Activated T-helper 1 cell treated with Interleukin-2 at 50 U/mL for 16 hours (primary cell): ENCODE measurements around the gene GGTLC2.
"Not testable (repeated sequence)": the region's sequence is repeated elsewhere in the genome, so short reads cannot be mapped to it uniquely, and the experiment has no call there.

Source experiments
- DNase-seq: peaks from one replicate; pipeline ENCODE4 v3.0.0-alpha.2; 2020; ENCODE audit warnings: low read depth

The GGTLC2 gene

DNA sequence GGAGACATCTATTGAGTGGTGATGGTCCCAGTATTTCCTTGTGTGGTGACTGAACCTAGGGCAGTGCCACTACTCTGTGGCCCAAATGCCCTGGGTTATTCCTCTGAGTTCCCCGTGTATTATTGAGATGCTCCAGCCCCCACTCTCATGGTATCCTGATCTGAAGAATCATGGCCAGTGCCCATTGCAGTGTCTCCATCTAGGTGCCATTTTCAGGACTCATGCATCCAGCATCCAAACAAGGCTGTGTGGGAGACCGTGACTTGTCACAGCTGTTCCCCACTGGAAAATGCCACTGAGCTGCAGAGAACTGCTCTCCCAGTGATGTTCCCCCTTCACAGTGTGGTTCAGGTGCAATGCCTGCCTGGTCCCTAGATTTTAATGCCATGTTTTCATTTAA lies 24.7 kb downstream of the GGTLC2 start:
- no peak for DNase-seq

DNA sequence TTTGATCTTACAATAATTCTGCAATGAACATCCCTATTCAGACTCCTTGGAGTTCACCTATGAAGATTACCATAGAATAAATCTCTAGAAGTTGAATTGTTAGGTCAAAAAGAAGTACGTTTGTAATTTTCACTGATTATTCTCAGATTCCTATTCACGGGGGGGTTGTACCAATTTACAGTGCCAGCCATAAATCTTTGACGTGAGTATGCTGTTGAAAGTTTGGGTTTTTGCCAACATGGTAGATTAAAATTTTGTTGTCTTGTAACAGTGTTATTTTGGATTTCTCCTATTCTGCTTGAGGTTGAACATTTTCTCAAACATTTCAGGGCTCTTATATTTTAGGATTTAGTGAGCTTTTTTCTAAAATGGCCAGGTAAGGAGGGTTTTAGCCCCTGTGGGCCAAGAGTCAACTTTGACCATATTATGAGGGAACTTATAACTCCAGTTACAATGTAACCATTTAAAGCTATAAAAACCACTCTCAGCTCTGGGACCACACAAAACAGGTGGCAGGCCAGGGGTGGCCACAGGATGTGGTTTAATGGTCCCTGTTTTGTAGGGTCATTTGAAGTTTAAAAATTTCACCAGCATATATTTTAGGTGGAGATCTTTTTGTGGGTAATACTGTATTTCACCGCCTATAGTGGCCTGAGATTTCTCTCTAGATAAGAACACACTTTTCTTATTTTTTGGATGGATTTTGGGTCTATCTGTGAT lies 25.8 kb downstream of the GGTLC2 start:
- no peak for DNase-seq

GRCh38 chr22:22671506-22671905 lies 27.1 kb downstream of the GGTLC2 start:
- DNase-seq, result no peak

- DNase-seq, result no peak
Observed at GRCh38 chr22:22673099-22673498, 28.7 kb downstream of the GGTLC2 start.

DNA sequence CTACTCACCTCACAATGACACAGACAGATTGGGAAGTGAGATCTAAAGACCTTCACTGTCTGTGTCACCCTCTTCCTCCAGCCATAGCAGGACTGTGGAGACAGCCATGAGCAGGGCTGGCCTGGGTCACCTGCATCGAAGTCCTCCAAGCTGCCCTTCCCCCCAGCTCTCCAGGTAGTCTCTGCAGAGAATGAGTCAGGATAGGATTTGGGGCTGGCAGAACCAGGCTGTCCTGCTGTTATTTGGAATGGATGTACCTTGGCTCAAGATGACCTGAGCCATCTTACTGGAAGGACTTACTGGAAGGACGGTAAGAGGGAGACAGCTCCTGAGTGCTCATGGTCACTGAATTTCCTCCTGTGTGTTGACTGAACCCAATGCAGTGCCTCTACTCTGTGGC lies 29.2 kb downstream of the GGTLC2 start:
- no peak for DNase-seq

- no peak for DNase-seq
Observed at GRCh38 chr22:22674467-22674866, 30.1 kb downstream of the GGTLC2 start.

GRCh38 chr22:22678970-22679369 lies 34.6 kb downstream of the GGTLC2 start:
- DNase-seq, result no peak

- no peak for DNase-seq
Observed at GRCh38 chr22:22680396-22680795, 36.0 kb downstream of the GGTLC2 start.

GRCh38 chr22:22681221-22681739 lies 36.9 kb downstream of the GGTLC2 start:
- no peak for DNase-seq

GRCh38 chr22:22682196-22682595 lies 37.8 kb downstream of the GGTLC2 start:
- no peak for DNase-seq

- no peak for DNase-seq
Observed at GRCh38 chr22:22682807-22683667, 38.6 kb downstream of the GGTLC2 start.

DNA sequence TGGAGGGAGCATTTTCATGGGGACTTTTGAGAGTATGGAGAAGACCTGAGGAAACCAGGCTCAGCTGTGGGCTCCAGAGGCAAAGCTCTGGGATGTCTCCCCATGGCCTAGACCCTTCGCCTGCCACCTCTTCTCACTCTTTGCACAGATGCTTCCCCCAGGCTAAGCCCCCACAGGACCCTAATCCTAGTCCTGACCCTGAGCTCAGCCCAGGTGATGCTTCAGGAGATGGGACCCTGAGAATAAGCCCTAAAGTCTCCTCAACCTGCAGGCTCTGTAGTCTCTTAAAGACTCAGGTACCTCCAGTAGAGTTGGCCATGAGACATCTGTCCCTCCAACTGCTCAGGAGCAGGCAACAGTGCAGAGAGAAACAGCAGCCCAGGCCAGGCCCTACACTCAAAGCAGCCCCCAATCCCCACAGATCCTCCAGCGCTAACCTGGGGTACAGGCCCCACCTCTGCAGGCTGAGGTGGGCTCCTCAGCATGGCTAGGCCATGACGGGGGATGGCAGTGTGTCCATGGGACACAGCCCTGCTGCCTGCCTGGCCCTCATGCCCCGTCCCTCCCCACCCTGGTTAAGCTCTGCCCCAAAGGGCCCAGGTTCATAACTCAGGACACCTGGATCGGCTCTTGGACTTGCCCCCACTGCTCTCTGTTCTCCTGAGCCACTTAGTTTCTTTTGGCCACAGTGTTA lies 39.4 kb downstream of the GGTLC2 start:
- DNase-seq, result no peak

GRCh38 chr22:22684580-22685561 lies 40.5 kb downstream of the GGTLC2 start:
- no peak for DNase-seq

DNA sequence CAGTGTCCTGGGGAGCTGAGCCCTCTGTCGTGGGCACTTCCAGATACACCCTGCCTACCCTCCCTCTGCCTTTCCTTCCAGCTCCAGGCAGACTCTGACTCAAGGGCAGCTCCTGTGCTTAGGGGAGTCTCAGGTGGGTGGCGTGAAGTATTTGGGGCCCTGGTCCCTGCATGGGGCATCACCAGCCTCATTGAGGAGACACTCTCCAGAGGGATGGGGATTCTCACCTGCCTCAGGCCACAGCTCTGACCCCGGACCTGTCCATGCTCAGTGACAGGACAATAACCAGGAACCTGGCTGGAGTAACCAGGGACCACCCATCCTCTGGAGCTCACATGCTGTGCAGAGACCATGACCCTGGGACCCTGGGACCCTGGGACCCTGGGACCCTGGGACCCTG lies 41.2 kb downstream of the GGTLC2 start:
- no peak for DNase-seq

DNA sequence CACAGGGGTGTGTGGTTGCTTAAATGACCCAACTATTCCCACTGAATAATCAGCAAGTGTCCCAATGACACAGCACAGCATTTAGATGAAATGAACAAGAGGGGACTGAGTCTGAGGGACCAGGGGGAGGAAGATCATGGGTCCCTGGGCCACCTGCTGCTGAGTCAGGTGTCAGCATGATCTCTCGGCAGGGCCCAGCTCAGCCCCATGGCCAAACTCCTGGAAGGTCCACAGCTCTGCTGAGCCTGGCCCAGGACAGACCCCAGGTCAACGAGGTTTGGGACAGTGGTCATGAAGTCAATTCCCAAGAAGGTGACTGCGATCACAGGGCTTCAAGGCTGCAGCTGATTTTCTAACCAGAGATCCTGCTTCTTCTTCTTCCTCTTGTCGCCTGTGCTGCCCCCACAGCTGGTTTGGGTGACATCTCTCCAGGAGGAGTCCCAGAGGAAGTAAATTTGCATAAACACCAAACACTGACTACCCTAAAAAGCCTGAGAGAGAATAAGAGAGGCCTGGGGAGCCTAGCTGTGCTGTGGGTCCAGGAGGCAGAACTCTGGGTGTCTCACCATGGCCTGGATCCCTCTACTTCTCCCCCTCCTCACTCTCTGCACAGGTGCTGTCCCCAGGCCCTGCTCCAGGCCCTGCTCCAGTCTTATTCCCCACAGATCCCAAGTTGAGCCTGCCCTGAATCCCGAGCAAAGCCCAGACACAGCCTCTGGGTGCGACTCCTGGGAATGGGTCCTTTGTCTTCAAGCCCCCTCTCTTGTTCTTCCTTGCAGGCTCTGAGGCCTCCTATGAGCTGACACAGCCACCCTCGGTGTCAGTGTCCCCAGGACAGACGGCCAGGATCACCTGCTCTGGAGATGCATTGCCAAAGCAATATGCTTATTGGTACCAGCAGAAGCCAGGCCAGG lies 42.0 kb downstream of the GGTLC2 start:
- not testable (repeated sequence) for DNase-seq

- no peak for DNase-seq
Observed at GRCh38 chr22:22687638-22688500, 43.5 kb downstream of the GGTLC2 start.

DNA sequence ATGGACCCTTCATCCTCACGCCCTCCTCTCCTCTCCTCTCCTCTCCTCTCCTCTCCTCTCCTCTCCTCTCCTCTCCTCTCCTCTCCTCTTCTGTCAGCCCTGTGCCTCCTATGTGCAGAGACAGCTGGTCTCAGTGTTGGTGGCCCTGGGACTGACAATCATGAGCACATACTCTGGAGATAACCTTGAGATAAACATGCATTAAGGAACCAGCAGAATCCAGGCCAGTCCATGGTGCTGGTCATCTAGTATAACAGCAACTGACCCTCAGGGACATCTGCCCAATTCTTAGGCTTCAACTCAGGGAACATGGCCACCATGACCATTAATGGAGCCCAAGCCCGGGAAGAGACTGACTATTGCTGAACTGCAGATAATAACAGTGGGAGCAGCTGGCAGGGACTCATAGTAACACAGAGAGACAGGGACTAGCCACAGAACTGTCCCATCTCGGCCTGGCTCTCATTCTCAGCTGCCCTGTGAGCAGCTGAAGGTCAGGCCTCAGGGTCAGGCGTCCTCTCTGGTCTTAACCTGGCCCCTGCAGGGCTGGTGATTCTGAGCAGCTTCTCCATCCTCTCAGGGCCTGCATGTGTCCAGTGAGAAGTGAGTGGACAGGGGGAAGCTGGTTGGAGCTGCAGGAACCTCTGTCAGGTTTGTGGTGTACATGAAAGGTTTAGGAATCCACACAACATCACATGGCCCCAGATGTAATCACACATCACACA lies 45.4 kb downstream of the GGTLC2 start:
- DNase-seq, result no peak

GRCh38 chr22:22691055-22691454 lies 46.6 kb downstream of the GGTLC2 start:
- DNase-seq, result no peak
